GM12891 (cell line): ENCODE results near the gene ABCB6.

Experiments
- DNase-seq: peaks from one replicate; pipeline ENCODE4 v3.0.0; 2011; ENCODE audit warnings: low spot score; ENCODE audit not compliant: insufficient read length
- FAIRE-seq: peaks from 2 replicates; lab custom pipeline; 2011; peaks lifted over from hg19 to GRCh38; lab: Jason Lieb, UNC
- PAX5 ChIP-seq: IDR thresholded peaks from 2 replicates; pipeline ENCODE4 v1.6.1; 2011; ENCODE audit warnings: low read length, moderate library complexity, mild to moderate bottlenecking; ENCODE audit not compliant: insufficient read depth, severe bottlenecking
- POLR2A ChIP-seq: IDR thresholded peaks from 2 replicates; pipeline ENCODE4 v1.6.1; 2011; ENCODE audit warnings: low read depth, low read length, control low read depth
- POLR2AphosphoS5 ChIP-seq: IDR thresholded peaks from 2 replicates; pipeline ENCODE4 v1.6.1; 2011; ENCODE audit warnings: low read depth, low read length, control low read depth
- POU2F2 ChIP-seq: IDR thresholded peaks from 2 replicates; pipeline ENCODE4 v1.6.1; 2011; ENCODE audit warnings: low read depth, mild to moderate bottlenecking, control low read depth, low read length, moderate library complexity
- SPI1 ChIP-seq: IDR thresholded peaks from 2 replicates; pipeline ENCODE4 v1.6.1; 2011; ENCODE audit warnings: low read depth, low read length, control low read depth
- TAF1 ChIP-seq: IDR thresholded peaks from 2 replicates; pipeline ENCODE4 v1.6.1; 2011; ENCODE audit warnings: low read depth, low read length, control low read depth

ABCB6 gene

GRCh38 chr2:219186754-219187456 lies 31.9 kb downstream of the ABCB6 start:
- DNase-seq (no peak), FAIRE-seq (peak; percentile 59)
- TF ChIP-seq PAX5 (no peak), SPI1 (peak; percentile 75)

GRCh38 chr2:219184121-219184520 lies 34.6 kb downstream of the ABCB6 start:
- FAIRE-seq (no peak), DNase-seq (no peak)
- no peak for TF ChIP-seq SPI1
- no peak for TF ChIP-seq PAX5
- no peak for TF ChIP-seq POLR2A
- no peak for TF ChIP-seq POU2F2
- no peak for TF ChIP-seq TAF1
- TF ChIP-seq POLR2AphosphoS5, result no peak

GRCh38 chr2:219183151-219183772 lies 35.5 kb downstream of the ABCB6 start:
- DNase-seq (no peak), FAIRE-seq (no peak)
- TF ChIP-seq POU2F2 (no peak), POLR2AphosphoS5 (no peak), POLR2A (no peak), SPI1 (no peak), PAX5 (no peak), TAF1 (no peak)

- no peak for TF ChIP-seq POLR2A
- TF ChIP-seq SPI1, result no peak
- DNase-seq (no peak), FAIRE-seq (no peak)
Measured at GRCh38 chr2:219182331-219183150, 36.2 kb downstream of the ABCB6 start.

- FAIRE-seq, result no peak
- TF ChIP-seq PAX5 (no peak), SPI1 (no peak), POU2F2 (no peak), TAF1 (no peak), POLR2A (no peak), POLR2AphosphoS5 (no peak)
- DNase-seq, result no peak
Measured at GRCh38 chr2:219181531-219181930, 37.2 kb downstream of the ABCB6 start.

GRCh38 chr2:219180961-219181360 lies 37.8 kb downstream of the ABCB6 start:
- DNase-seq (no peak), FAIRE-seq (no peak)
- TF ChIP-seq POU2F2, result no peak

- TF ChIP-seq POLR2AphosphoS5, result no peak
- no peak for TF ChIP-seq POLR2A
- TF ChIP-seq PAX5, result no peak
- no peak for TF ChIP-seq POU2F2
- no peak for TF ChIP-seq SPI1
- DNase-seq (no peak), FAIRE-seq (no peak)
Measured at GRCh38 chr2:219179601-219180465, 38.9 kb downstream of the ABCB6 start.

- no peak for DNase-seq
- FAIRE-seq, result no peak
- TF ChIP-seq POU2F2 (no peak), POLR2A (no peak), POLR2AphosphoS5 (no peak), PAX5 (no peak), TAF1 (no peak), SPI1 (peak; percentile 25; the same call in 1 of the 2 replicates)
Measured at GRCh38 chr2:219178377-219179175, 40.2 kb downstream of the ABCB6 start.
